C4-2B (cell line): ENCODE measurements around the gene NFATC2.

Source experiments
- H3K27ac ChIP-seq: fragments of 450-650 bp; 2 replicates; pipeline ENCODE4 v1.5.1; 2017
- CTCF ChIP-seq: fragments of 450-650 bp; conservative IDR thresholded peaks from 2 replicates; pipeline ENCODE4 v1.5.1; 2017; ENCODE audit warnings: mild to moderate bottlenecking
- ZFX ChIP-seq: fragments of 450-650 bp; IDR thresholded peaks from 2 replicates; pipeline ENCODE4 v1.6.1; 2017

The NFATC2 gene

GRCh38 chr20:51337126-51337805 lies 205.3 kb downstream of the NFATC2 start:
- H3K27ac ChIP-seq: no peak overlapping the region
- TF ChIP-seq CTCF (no peak), ZFX (no peak)
